GM19025 (cell line): ENCODE data around the gene TUBB2B.

Experiments used
- ATAC-seq: cut with Tn5 transposase; IDR thresholded peaks from one replicate; pipeline ENCODE4 v1.9.1; 2021; ENCODE audit warnings: mild to moderate bottlenecking, low read depth, moderate library complexity; ENCODE audit not compliant: unreplicated experiment

Gene TUBB2B

DNA sequence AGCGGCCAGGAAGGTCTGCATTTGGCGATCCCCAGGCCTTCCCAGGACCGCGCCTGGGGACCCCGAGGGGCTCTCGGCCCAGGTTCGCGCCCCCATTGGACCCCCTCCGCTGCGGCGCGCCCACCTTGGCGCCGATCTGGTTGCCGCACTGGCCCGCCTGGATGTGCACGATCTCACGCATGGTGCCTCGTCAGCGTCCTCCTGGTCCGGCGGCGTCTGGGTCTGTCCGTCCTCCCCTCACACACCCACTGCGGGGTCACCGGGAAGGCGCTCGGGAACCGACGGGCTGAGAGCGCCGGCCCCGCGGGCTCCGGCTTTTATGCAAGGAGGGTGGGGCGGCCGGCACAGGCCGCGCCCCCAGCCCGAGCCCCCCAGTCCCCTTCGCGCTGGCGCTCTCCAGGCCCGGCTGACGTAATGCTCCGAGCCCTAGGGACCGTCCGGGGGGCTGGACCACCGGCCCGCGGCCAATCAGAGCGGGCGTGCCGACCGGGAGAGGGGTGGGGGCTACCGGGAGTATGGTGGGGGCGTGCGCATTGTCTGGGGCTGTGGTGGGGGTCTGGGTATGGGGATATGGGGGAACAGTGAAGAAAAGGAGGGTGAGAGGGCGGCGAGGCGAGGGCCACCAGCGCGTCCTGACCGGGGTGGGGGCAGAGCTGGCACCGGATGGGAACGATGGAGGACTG lies at the start of gene TUBB2B:
TSS of gene TUBB2B (minus strand) at position 291 of the 683 bp plus-strand sequence. CDS start at position 181, 110 bp downstream.
- no peak for ATAC-seq

DNA sequence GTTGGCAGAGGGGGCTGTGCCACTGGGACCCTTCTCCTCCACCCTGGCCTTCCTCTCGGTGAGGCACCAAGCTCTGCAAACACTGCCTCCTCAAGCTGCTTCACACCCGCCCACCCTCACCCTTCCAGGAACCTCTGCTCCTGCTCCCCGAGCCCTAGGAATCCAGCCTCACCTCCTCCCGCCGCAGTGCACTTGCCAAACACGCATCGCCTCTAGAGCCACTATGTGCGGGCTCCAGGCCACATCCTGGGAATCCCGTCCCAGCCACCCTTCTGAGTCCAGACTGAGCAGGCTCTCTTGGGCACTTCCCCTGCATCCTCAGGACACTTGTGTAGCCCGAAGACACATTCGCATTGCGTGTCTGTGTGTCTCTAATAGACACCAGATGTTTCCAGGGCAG lies 49.8 kb upstream of the TUBB2B start:
- no peak for ATAC-seq

GRCh38 chr6:3276174-3277167 lies 49.0 kb upstream of the TUBB2B start:
- no peak for ATAC-seq

- ATAC-seq: no peak
Measured at GRCh38 chr6:3273707-3274521, 46.5 kb upstream of the TUBB2B start.

GRCh38 chr6:3272911-3273547 lies 45.6 kb upstream of the TUBB2B start:
- no peak for ATAC-seq

GRCh38 chr6:3271756-3272155 lies 44.3 kb upstream of the TUBB2B start:
- ATAC-seq: no peak

- ATAC-seq: no peak
Measured at GRCh38 chr6:3270258-3270657, 42.8 kb upstream of the TUBB2B start.

DNA sequence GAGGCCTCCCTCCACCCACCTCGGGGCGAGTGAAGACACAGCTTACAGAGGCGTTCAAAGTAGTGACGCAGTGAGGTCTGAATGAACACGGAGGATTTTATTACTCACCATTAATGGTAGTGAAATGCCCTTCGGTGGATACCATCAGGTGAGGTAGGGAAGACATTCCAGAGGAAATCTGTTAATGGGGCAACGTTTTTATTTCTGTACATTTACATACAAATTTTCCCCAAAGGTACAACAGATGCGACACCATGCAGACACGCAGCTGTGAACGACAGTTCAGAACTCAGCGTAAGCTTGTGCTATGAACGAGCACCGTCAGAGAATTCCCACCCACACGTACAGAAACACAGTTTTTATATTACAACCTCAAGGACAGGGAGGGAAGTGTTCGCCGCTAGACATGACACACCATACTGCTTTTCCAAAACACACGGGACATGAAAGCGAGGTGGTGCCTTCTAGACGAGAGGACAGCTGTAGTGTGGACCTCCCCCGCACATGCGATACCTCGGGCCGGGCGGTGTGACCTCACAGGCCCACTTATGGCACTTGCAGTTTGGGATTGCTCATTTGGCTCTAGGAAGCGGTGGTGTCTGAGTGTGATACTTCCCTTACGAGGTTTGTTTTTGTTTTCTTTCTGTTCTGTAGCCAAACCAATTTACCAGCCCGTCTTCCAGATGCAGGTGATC lies 42.0 kb upstream of the TUBB2B start:
- no peak for ATAC-seq

DNA sequence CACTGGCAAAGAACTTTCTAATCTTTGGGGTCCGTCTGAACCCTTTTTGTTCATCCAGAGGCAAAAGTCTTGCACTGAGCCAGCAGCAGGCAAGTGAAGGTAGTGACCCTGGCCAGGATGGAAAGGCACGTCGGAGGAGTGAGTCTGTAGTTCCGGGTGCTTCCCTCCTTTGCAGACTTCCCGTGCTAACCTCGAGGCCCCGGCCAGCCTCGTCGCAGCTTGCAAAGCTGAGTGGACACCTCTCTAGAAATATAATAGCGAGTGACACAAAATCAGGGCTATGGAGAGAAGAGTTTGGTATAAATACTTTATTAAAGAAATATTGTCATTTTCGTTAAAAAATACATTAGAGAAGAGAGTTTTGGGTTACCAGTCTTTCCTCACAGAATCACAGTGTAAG lies 41.2 kb upstream of the TUBB2B start:
- ATAC-seq: no peak

DNA sequence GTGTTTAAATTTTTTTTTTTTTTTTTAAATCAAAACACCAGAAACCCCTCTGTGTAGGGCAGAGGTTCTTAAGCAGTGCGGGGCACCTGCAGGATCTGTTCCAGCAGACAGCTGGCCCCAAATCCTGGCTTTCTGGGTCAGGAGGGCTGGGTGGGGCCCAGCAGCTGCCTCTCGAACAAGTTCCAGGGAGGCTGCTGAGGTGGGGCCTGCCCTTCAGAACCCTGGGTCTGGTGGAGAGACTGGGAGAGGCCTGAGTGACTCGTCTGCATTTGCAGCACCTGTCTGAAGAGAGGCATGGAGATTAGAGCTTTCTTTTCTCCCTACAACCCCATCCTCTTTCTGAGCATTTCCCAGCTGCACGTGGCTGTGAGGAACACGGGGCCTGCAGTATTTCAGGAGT lies 39.7 kb upstream of the TUBB2B start:
- no peak for ATAC-seq

DNA sequence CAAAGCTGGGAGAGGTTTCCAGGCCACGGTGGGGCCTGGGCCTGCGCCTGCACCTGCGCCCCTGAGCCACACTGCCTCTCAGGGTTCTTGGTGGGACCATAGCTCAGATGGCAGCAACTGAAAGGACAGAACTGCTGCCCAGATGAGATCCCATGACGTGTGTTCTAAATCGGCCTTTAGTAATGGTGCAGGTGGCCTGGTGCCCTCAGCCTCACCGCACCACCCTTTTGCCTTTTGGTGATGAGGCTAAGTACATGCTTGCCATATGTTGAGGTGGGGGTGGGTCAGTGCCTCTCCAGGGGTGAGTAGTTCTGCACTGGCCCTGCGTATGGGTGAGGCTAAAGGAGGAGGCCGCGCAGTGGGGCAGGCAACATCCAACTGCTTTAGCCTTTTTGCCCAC lies 38.7 kb upstream of the TUBB2B start:
- no peak for ATAC-seq

DNA sequence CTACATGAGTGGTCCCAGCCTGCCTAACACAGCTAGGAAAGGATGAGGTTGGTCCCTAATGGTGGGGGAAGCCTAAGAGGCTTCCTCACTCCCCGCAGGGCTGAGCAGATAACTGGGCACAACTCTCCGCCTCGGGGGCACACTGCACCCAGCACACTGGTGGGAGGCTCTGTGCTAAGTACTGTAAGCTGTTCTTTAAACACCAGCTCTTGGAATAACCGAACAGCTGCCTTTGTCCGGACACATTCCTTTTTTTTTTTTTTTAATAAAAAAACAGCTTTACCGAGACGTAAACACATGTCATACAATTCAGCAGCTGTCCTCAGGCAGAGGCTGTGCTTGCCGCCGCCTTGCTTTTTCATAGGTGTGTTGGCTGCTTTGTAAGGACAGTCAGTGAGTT lies 38.2 kb upstream of the TUBB2B start:
- no peak for ATAC-seq

DNA sequence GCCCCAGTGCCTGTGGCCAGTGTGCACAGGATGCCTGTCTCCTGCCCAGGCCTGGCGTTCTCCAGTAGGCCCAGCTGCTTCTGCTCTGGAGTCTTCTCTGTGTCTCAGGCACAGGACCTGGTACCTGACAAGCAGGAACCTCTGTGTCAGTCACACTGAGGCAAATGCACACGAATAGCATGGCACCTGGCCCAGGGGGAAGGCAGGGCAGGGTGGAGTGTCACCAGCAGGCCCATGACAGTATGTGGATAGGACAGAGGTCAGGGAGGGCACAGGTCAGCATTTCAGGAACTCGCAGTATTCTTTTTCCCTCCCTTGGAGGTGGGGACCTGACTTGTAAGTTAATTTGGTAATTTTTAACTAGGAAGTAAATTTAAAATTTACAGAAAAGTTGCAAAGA lies 36.9 kb upstream of the TUBB2B start:
- ATAC-seq: no peak

DNA sequence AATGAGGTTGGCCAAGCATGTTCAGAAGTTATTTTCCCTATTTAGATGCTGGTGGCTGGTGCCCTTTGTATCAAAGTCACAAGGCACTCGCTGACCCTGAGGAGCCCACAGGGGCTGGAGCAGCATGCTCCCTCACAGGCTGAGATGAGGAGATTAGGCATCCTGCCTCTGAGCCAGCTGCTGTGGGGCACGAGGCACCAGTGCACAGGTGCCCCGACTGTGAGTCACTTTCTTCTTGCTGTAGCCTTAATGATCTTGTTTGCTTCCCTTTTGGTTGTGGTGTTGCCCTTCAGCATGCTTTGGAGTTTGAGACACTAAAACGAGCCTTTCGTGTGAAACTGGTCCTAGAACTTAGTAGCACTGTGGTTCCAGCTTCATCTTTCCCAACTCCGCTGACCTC lies 35.6 kb upstream of the TUBB2B start:
- no peak for ATAC-seq

- no peak for ATAC-seq
Measured at GRCh38 chr6:3261921-3262320, 34.5 kb upstream of the TUBB2B start.

DNA sequence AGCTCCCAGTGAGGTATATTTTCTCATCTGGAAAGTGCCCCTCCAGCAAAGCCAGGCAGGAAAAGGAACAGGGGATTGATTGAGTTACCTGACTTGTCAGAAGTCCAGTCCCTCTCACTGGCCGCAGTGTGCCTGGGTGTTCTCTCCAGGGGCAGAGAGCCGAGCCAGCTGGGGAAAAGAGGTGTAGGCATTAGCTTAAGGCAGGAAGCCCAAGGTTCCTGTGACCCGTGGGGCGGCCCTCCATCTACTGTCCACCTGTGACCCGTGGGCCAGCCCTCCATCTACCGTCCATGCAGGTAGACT lies 34.0 kb upstream of the TUBB2B start:
- ATAC-seq: no peak

DNA sequence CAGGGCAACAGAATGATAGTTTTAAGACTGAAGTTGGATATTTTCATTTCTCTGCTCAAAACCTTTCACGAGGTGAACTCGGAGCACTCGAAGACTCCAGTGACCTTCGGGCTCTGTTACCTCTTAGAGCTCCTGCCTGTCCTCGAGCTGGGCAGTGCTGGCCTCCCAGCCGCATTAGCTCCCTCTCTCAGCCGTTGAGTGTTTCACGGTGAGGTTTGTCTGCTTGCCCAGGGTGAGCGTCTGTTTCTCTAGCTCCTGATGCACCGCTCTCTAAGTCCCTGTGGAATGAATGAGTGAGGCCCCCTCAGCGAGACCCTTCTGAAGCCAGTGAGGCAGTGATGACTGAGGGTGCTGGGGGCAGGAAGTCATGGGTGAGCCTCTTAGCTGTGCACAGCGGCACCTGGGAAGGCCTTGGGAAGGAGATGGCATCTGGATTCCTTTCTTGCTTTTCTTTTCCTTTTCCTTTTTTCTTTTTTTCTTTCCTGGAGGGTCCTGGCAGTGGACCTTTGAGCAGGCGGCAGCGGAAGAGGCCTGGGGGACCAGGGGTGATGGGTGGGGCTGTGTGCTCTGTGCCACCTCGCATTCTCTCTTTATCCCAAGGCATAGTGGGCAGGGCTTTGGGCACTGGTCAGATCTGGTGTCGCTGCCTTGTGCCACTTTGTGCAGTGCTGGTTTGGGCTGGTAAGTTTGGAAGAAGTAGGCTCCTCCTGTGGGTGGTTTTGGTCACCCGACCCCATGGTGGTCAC lies 33.5 kb upstream of the TUBB2B start:
- no peak for ATAC-seq

- no peak for ATAC-seq
Measured at GRCh38 chr6:3260296-3260695, 32.8 kb upstream of the TUBB2B start.

- peak; percentile 18 for ATAC-seq
Measured at GRCh38 chr6:3259491-3259958, 32.1 kb upstream of the TUBB2B start.
